A673 (cell line): ENCODE data around the gene CLSTN2. TPM values are rescaled to one million over a fixed set of nuclear protein-coding genes. Genes with fewer than 3 reads are reported as not detected.

Source experiments
- BruUV-seq: library from RNA; stranded (reverse); fragments of 400-500 nt; replicated peaks from 2 replicates; lab custom pipeline; 2021; lab: Mats Ljungman, UMichigan
- CTCF ChIA-PET: fragments of 300-600 bp; sonication (Branson Sonifier 250); formaldehyde crosslinking; loops from one replicate; lab custom pipeline; 2022; ENCODE audit warnings: antibody characterized with exemption; lab: Charles Lee
- POLR2A ChIA-PET: fragments of 300-600 bp; sonication (Branson Sonifier 250); formaldehyde crosslinking; loops from one replicate; lab custom pipeline; 2022; ENCODE audit warnings: antibody characterized with exemption; ENCODE audit not compliant: low non-redundant PET; lab: Charles Lee
- DNase-seq: peaks from one replicate; pipeline ENCODE4 v3.0.0-alpha.2; 2015; ENCODE audit warnings: low spot score
- H3K27ac ChIP-seq: fragments of 200-600 bp; sonication (generic); 2 replicates; pipeline ENCODE4 v1.5.1; 2016; ENCODE audit warnings: mixed run types, low read depth, mild to moderate bottlenecking, mixed read lengths, antibody characterized with exemption, low read length; ENCODE audit not compliant: poor library complexity, severe bottlenecking
- H3K27me3 ChIP-seq: fragments of 200-600 bp; sonication (generic); replicated peaks from 2 replicates; pipeline ENCODE4 v1.6.1; 2017; ENCODE audit warnings: mixed run types, low read depth, mild to moderate bottlenecking, mixed read lengths, antibody characterized with exemption, low read length; ENCODE audit not compliant: insufficient read depth, poor library complexity
- H3K36me3 ChIP-seq: fragments of 200-600 bp; sonication (generic); 2 replicates; pipeline ENCODE4 v1.6.1; 2016; ENCODE audit warnings: mixed run types, mild to moderate bottlenecking, mixed read lengths, antibody characterized with exemption, low read length; ENCODE audit not compliant: insufficient read depth, poor library complexity, severe bottlenecking
- H3K4me1 ChIP-seq: fragments of 200-600 bp; sonication (generic); 2 replicates; pipeline ENCODE4 v1.6.1; 2017; ENCODE audit warnings: mixed run types, mild to moderate bottlenecking, mixed read lengths, antibody characterized with exemption, low read length; ENCODE audit not compliant: insufficient read depth, poor library complexity, severe bottlenecking
- H3K4me3 ChIP-seq: fragments of 200-600 bp; sonication (generic); 2 replicates; pipeline ENCODE4 v1.5.1; 2016; ENCODE audit warnings: low read depth, mixed run types, mild to moderate bottlenecking, mixed read lengths, low read length; ENCODE audit not compliant: poor library complexity, severe bottlenecking
- H3K9me3 ChIP-seq: fragments of 200-600 bp; sonication (generic); 2 replicates; pipeline ENCODE4 v1.6.1; 2016; ENCODE audit warnings: mixed run types, low read depth, mild to moderate bottlenecking, mixed read lengths, antibody characterized with exemption, low read length; ENCODE audit not compliant: poor library complexity, severe bottlenecking
- CTCF ChIP-seq: fragments of 300-800, 200-600 bp; sonication (generic); conservative IDR thresholded peaks from 2 replicates; pipeline ENCODE4 v1.5.1; 2017; ENCODE audit warnings: low read depth, mild to moderate bottlenecking, antibody characterized with exemption, low read length, moderate library complexity, mixed read lengths
- EZH2 ChIP-seq: fragments of 200-600 bp; sonication (generic); IDR thresholded peaks from 2 replicates; pipeline ENCODE4 v1.6.1; 2017; ENCODE audit warnings: borderline replicate concordance, low read depth, mild to moderate bottlenecking, mixed read lengths, antibody characterized with exemption, low read length; ENCODE audit not compliant: poor library complexity, severe bottlenecking
- intact Hi-C: fragments of 100-400 bp; cut with micrococcal nuclease; formaldehyde crosslinking; loops from one replicate; pipeline ENCODE4 v1.10.0; 2022; ENCODE audit not compliant: unreplicated experiment
- total RNA-seq: library from RNA; stranded (reverse); gene quantifications from 2 replicates; pipeline ENCODE4 v1.2.3, GENCODE V29; 2021

CLSTN2 gene
- total RNA-seq, 1 experiment from 2014 or later, result 50.7 TPM

DNA sequence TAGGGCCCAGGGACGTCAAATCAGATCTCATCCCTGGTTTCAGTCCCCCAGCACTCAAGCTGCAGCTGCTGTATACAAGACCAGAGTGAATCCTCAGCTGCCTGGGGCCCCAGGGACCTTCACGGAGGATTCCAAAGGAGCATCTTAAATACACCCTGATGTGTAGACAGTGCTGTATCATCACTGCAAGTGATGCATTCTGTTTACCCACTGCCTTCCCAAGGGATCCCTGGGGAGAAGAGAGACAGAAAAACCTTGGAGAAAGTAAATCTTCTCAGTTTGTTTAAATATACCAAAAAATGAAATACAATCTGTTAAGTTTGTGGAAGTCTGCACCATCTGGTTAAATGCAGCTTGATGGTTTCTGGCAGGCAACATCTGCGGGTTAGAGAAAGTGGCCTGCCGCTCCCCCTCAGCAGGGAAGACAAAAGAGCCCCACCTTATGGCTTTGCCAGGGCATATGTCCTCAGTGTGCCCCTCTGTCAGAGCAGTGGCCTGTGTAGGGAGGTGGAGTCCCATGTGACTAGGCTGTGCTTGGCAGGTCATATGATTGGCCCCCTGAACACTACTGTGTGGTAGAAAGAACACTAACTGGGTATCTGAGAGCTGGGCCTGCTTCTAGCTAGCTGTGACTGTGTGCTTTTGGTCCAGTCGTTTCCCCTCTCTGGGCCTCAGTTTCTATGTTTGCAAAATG lies 520.7 kb downstream of the CLSTN2 start:
- DNase-seq, result no peak
- Histone ChIP-seq H3K4me1 (no peaks in the 10 kb centered on the region), H3K27ac (no peak overlapping the region), H3K4me3 (no peak overlapping the region), H3K36me3 (no peaks in the 10 kb centered on the region), H3K27me3 (no peaks in the 10 kb centered on the region), H3K9me3 (no peaks in the 10 kb centered on the region)
- TF ChIP-seq CTCF (no peak), EZH2 (no peak)
- intact Hi-C loops, result no loop called here
- ChIA-PET POLR2A (no interaction called here), CTCF (no interaction called here)
- no TSS peak for BruUV-seq

DNA sequence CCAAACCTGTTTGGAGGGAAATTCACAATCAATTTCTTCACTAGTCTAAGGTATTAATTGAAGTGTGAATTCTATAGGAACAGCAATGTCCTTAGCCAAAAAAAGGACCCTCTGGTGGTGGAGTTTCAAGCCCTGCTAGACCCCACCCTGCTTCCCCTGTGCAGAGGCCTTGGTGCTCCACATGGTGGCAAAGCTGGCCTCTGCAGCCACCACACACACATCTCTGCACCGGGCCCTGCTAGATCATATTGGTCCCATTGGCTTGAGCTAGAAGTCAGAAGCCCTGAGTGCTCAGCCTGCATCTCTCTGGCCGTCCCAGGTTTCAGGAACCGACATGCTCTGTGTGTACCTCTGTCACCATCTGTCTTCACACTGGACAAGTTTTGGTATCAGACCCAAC lies 522.0 kb downstream of the CLSTN2 start:
- ChIA-PET POLR2A (no interaction called here), CTCF (no interaction called here)
- DNase-seq, result no peak
- no TSS peak for BruUV-seq
- Histone ChIP-seq H3K27ac (no peak overlapping the region), H3K4me1 (no peaks in the 10 kb centered on the region), H3K9me3 (no peaks in the 10 kb centered on the region), H3K36me3 (no peaks in the 10 kb centered on the region), H3K4me3 (no peak overlapping the region), H3K27me3 (no peaks in the 10 kb centered on the region)
- intact Hi-C loops, result no loop called here
- TF ChIP-seq EZH2, result no peak
- TF ChIP-seq CTCF, result no peak

DNA sequence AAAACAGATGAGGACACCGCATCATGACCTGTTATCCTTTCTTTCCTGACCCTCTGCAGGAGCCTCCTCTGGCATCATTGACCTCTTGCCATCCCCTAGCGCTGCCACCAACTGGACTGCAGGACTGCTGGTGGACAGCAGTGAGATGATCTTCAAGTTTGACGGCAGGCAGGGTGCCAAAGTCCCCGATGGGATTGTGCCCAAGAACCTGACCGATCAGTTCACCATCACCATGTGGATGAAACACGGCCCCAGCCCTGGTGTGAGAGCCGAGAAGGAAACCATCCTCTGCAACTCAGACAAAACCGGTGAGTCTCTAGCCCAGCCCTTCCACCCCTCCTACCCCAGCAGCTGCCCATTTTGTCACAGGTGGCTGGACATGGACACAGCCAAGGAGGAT lies 524.5 kb downstream of the CLSTN2 start:
- Histone ChIP-seq H3K4me3 (no peak overlapping the region), H3K9me3 (no peaks in the 10 kb centered on the region), H3K27ac (no peak overlapping the region), H3K4me1 (no peaks in the 10 kb centered on the region), H3K36me3 (no peaks in the 10 kb centered on the region), H3K27me3 (no peaks in the 10 kb centered on the region)
- DNase-seq, result no peak
- no TSS peak for BruUV-seq
- ChIA-PET CTCF (no interaction called here), POLR2A (no interaction called here)
- no peak for TF ChIP-seq EZH2
- TF ChIP-seq CTCF, result no peak
- intact Hi-C loops, result no loop called here
